Naive thymus-derived CD4-positive, alpha-beta T cell (primary cell): Measurements from ENCODE around the gene PLEKHA7. TPM values are rescaled to one million over a fixed set of nuclear protein-coding genes. Genes with fewer than 3 reads are reported as not detected.
A peak's percentile ranks its signal among the peaks of the same experiment; 100 is the strongest.
"Not testable (repeated sequence)": the region's sequence is repeated elsewhere in the genome, so short reads cannot be mapped to it uniquely, and the experiment has no call there.

Source experiments
- ATAC-seq: fragments of 150-1000 bp; cut with Tn5 transposase; 2 replicates; pipeline ENCODE4 v1.10.0; 2021; ENCODE audit warnings: mild to moderate bottlenecking, moderate library complexity
- CTCF ChIA-PET: fragments of 350-600 bp; sonication (Branson Sonifier 250); formaldehyde crosslinking; loops from one replicate; lab custom pipeline; 2021; ENCODE audit warnings: antibody characterized with exemption; lab: Charles Lee
- POLR2A ChIA-PET: fragments of 350-600 bp; sonication (Branson Sonifier 250); formaldehyde crosslinking; loops from one replicate; lab custom pipeline; 2021; ENCODE audit warnings: antibody characterized with exemption, inconsistent platforms; lab: Charles Lee
- DNase-seq, 9 donors: peaks; one replicate each; pipeline versions ENCODE4 v3.0.0 to v3.0.0-alpha.2; 2020 to 2022; ENCODE audit warnings: mixed read lengths in 1 of 9
- H3K27ac ChIP-seq: one replicate; pipeline ENCODE4 v1.7.0; 2013; ENCODE audit warnings: mild to moderate bottlenecking, low read depth, low read length, moderate library complexity
- H3K27me3 ChIP-seq, 2 donors: one replicate each; pipeline ENCODE4 v1.7.0; 2013; ENCODE audit warnings: low read length in 2 of 2, mild to moderate bottlenecking in 2 of 2, moderate library complexity in 2 of 2; ENCODE audit not compliant: control insufficient read depth in 2 of 2, insufficient read depth in 2 of 2
- H3K36me3 ChIP-seq, 3 experiments: 1 replicate in 2 of 3; 2 replicates in 1 of 3; pipeline ENCODE4 v1.7.0; 2013; ENCODE audit warnings: low read length in 3 of 3, mild to moderate bottlenecking in 3 of 3, moderate library complexity in 1 of 3; ENCODE audit not compliant: insufficient read depth in 3 of 3, control insufficient read depth in 2 of 3
- H3K4me1 ChIP-seq, 2 donors: one replicate each; pipeline ENCODE4 v1.7.0; 2013; ENCODE audit warnings: low read length in 2 of 2, mild to moderate bottlenecking in 2 of 2, moderate library complexity in 1 of 2; ENCODE audit not compliant: control insufficient read depth in 2 of 2, insufficient read depth in 2 of 2
- H3K4me3 ChIP-seq: 2 replicates; pipeline ENCODE4 v1.7.0; 2013; ENCODE audit warnings: mild to moderate bottlenecking, low read length
- H3K9me3 ChIP-seq, 3 experiments: 1 replicate in 2 of 3; 2 replicates in 1 of 3; pipeline ENCODE4 v1.7.0; 2013; ENCODE audit warnings: low read length in 3 of 3; ENCODE audit not compliant: control insufficient read depth in 2 of 3
- H3K27ac Mint-ChIP-seq, 9 donors: one replicate each; pipeline ENCODE4 v1.8.0; 2020 to 2022; ENCODE audit warnings: mixed read lengths in 9 of 9, mild to moderate bottlenecking in 8 of 9, moderate library complexity in 5 of 9, inconsistent platforms in 2 of 9
- H3K27me3 Mint-ChIP-seq, 5 donors: one replicate each; pipeline ENCODE4 v1.8.0; 2021 to 2022; ENCODE audit warnings: mixed read lengths in 5 of 5, mild to moderate bottlenecking in 1 of 5
- H3K36me3 Mint-ChIP-seq, 5 donors: one replicate each; pipeline ENCODE4 v1.8.0; 2020 to 2022; ENCODE audit warnings: mixed read lengths in 5 of 5, mild to moderate bottlenecking in 3 of 5, inconsistent platforms in 1 of 5
- H3K4me1 Mint-ChIP-seq, 7 donors: one replicate each; pipeline ENCODE4 v1.8.0; 2020 to 2022; ENCODE audit warnings: mixed read lengths in 7 of 7, mild to moderate bottlenecking in 3 of 7, inconsistent platforms in 1 of 7
- H3K4me3 Mint-ChIP-seq, 10 donors: one replicate each; pipeline ENCODE4 v1.8.0; 2020 to 2022; ENCODE audit warnings: mild to moderate bottlenecking in 10 of 10, mixed read lengths in 10 of 10, moderate library complexity in 6 of 10, inconsistent platforms in 2 of 10
- H3K9me3 Mint-ChIP-seq, 11 donors: one replicate each; pipeline ENCODE4 v1.8.0; 2020 to 2022; ENCODE audit warnings: mixed read lengths in 11 of 11, mild to moderate bottlenecking in 4 of 11, inconsistent platforms in 1 of 11, moderate library complexity in 1 of 11
- intact Hi-C, 2 donors: fragments of 100-400 bp; cut with micrococcal nuclease; formaldehyde crosslinking; loops; one replicate each; pipeline ENCODE4 v1.15.1; 2023
- polyA plus RNA-seq, 2 donors: library from polyadenylated mRNA; unstranded; fragments of 300-500 nt; fragmentation: Illumina TruSeq; gene quantifications; one replicate each; pipeline ENCODE4 v1.2.3, GENCODE V29; 2021
- total RNA-seq, 6 experiments: library from RNA in 5 of 6; stranded (reverse) in 5 of 6; gene quantifications; 1 replicate in 5 of 6; 2 replicates in 1 of 6; pipeline ENCODE4 v1.2.3 and lab custom pipeline; 2021 to 2026

PLEKHA7 gene, protein sequence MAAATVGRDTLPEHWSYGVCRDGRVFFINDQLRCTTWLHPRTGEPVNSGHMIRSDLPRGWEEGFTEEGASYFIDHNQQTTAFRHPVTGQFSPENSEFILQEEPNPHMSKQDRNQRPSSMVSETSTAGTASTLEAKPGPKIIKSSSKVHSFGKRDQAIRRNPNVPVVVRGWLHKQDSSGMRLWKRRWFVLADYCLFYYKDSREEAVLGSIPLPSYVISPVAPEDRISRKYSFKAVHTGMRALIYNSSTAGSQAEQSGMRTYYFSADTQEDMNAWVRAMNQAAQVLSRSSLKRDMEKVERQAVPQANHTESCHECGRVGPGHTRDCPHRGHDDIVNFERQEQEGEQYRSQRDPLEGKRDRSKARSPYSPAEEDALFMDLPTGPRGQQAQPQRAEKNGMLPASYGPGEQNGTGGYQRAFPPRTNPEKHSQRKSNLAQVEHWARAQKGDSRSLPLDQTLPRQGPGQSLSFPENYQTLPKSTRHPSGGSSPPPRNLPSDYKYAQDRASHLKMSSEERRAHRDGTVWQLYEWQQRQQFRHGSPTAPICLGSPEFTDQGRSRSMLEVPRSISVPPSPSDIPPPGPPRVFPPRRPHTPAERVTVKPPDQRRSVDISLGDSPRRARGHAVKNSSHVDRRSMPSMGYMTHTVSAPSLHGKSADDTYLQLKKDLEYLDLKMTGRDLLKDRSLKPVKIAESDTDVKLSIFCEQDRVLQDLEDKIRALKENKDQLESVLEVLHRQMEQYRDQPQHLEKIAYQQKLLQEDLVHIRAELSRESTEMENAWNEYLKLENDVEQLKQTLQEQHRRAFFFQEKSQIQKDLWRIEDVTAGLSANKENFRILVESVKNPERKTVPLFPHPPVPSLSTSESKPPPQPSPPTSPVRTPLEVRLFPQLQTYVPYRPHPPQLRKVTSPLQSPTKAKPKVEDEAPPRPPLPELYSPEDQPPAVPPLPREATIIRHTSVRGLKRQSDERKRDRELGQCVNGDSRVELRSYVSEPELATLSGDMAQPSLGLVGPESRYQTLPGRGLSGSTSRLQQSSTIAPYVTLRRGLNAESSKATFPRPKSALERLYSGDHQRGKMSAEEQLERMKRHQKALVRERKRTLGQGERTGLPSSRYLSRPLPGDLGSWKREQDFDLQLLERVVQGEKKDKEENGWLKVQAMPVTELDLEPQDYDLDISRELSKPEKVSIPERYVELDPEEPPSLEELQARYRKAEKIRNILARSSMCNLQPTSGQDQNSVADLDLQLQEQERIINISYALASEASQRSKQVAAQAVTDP
- total RNA-seq (1 to 10 TPM; 2.0 to 4.8 (median 3.3) TPM), polyA plus RNA-seq (1 to 10 TPM in 1 of 2 donors, under 1 TPM in 1; 0.84 to 1.1 TPM), total RNA-seq (lab: John Stamatoyannopoulos, UW) (5.0 reads per million, percentile 24 among the genes with 10 or more reads in this experiment)

- POLR2A ChIA-PET, result interaction anchor here (0.9 kb wide), 1 partner anchor 13 kb away, joined by 3 read pairs; no protein-coding TSS in a partner anchor
- Histone ChIP-seq H3K4me3 (peak within 1 kb of the TSS; percentile 52), H3K27me3 (peaks cover 0 to 7% of the 10 kb centered on the region in 2 donors), H3K36me3 (no peaks in the 10 kb centered on the region), H3K27ac (no peak within 1 kb of the TSS), H3K4me1 (no peaks in the 10 kb centered on the region), H3K9me3 (no peaks in the 10 kb centered on the region)
- DNase-seq (peak in 1 of 9 donors; percentile 25), ATAC-seq (peak; percentile 49)
- Mint-ChIP-seq H3K36me3 (peaks cover 0 to 4% (median 3%) of the 10 kb centered on the region in 5 donors), H3K4me3 (peak within 1 kb of the TSS in 9 of 10 donors; percentile 79 to 99 (median 93)), H3K27ac (peak within 1 kb of the TSS in 4 of 9 donors; percentile 45 to 81 (median 60)), H3K4me1 (peaks cover 3 to 9% (median 8%) of the 10 kb centered on the region in 7 donors), H3K27me3 (peaks cover 14 to 36% (median 18%) of the 10 kb centered on the region in 5 donors), H3K9me3 (peaks cover 0 to 3% (median 0%) of the 10 kb centered on the region in 11 donors)
- CTCF ChIA-PET, result no interaction called here
- intact Hi-C loops, result loop anchor here (2.0 to 10.0 kb wide), 2 partner anchors 62 to 80 kb away; partner anchors contain the start of gene RPS13 (in 1 of the 2)
Measured at GRCh38 chr11:17014321-17014832, at the start of gene PLEKHA7. PLEKHA7 (minus strand) TSS chr11:17014414; CDS start chr11:17014401, 13 bp downstream.

- Histone ChIP-seq H3K9me3 (no peaks in the 10 kb centered on the region), H3K27ac (no peak overlapping the region), H3K27me3 (no peaks in the 10 kb centered on the region), H3K4me1 (no peaks in the 10 kb centered on the region), H3K36me3 (no peaks in the 10 kb centered on the region), H3K4me3 (no peak overlapping the region)
- Mint-ChIP-seq H3K4me3 (no peak overlapping the region), H3K27ac (no peak overlapping the region), H3K36me3 (no peaks in the 10 kb centered on the region), H3K9me3 (no peaks in the 10 kb centered on the region), H3K4me1 (peaks cover 0 to 2% (median 0%) of the 10 kb centered on the region in 7 donors), H3K27me3 (peaks cover 0 to 4% (median 0%) of the 10 kb centered on the region in 5 donors)
- ChIA-PET POLR2A (no interaction called here), CTCF (interaction anchor here (1.3 kb wide), 1 partner anchor 126 kb away, joined by 3 read pairs; no protein-coding TSS in a partner anchor)
- ATAC-seq (peak; percentile 67), DNase-seq (peak in 1 of 9 donors; percentile 65)
- intact Hi-C loops, result loop anchor here (1.0 to 10.0 kb wide), 5 partner anchors 117 to 278 kb away; no protein-coding TSS in a partner anchor
Measured at GRCh38 chr11:17063171-17064002, 49.2 kb upstream of the PLEKHA7 start.

DNA sequence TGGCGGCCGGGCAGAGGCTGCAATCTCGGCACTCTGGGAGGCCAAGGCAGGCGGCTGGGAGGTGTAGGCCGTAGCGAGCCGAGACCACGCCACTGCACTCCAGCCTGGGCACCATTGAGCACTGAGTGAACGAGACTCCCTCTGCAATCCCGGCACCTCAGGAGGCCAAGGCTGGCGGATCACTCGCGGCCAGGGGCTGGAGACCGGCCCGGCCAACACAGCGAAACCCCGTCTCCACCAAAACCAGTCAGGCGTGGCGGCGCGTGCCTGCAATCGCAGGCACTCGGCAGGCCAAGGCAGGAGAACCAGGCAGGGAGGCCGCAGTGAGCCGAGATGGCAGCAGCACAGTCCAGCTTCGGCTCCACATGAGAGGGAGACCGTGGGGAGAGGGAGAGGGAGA, 36.9 kb upstream of the PLEKHA7 start:
- CTCF ChIA-PET, H3K27me3 ChIP-seq, H3K4me3 Mint-ChIP-seq, POLR2A ChIA-PET, H3K27ac Mint-ChIP-seq, H3K9me3 ChIP-seq, H3K27ac ChIP-seq, H3K4me1 Mint-ChIP-seq, intact Hi-C loops, ATAC-seq, DNase-seq, H3K27me3 Mint-ChIP-seq, H3K9me3 Mint-ChIP-seq, H3K36me3 Mint-ChIP-seq, H3K4me1 ChIP-seq, H3K4me3 ChIP-seq, H3K36me3 ChIP-seq: not testable (repeated sequence)

- DNase-seq, ATAC-seq, H3K9me3 ChIP-seq, H3K4me1 ChIP-seq, H3K9me3 Mint-ChIP-seq, H3K4me3 ChIP-seq, H3K4me1 Mint-ChIP-seq, H3K27me3 ChIP-seq, H3K36me3 ChIP-seq, intact Hi-C loops, H3K36me3 Mint-ChIP-seq, H3K27ac ChIP-seq, CTCF ChIA-PET, H3K27me3 Mint-ChIP-seq, H3K27ac Mint-ChIP-seq, POLR2A ChIA-PET, H3K4me3 Mint-ChIP-seq: not testable (repeated sequence)
Measured at GRCh38 chr11:17048491-17048890, 34.3 kb upstream of the PLEKHA7 start.

DNA sequence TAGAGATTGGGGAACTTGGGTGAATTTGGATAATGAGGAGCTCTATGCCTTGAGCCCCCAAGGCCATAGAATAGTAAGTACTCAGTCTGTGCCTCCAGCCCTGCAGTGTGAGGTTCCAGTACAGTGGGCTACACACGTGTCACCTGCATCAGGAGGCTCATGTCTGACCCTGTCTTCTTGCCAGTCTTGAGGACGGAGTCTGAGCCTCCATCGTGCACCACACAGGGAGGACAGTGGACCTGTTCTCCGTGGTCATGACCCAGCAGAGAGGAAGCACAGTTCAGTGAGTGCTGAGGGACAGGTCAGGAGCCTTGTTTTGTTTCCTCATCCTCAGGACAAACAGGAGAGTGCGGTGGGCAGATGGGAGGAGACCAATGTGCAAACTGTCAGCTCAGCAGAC, 32.5 kb upstream of the PLEKHA7 start:
- POLR2A ChIA-PET, result no interaction called here
- intact Hi-C loops, result no loop called here
- H3K4me3 ChIP-seq, result no peak overlapping the region
- H3K27ac ChIP-seq, result no peak overlapping the region
- H3K4me1 Mint-ChIP-seq, result no peaks in the 10 kb centered on the region
- H3K9me3 Mint-ChIP-seq, result no peaks in the 10 kb centered on the region
- no peak for DNase-seq
- peaks cover 0 to 3% (median 3%) of the 10 kb centered on the region in 5 donors for H3K36me3 Mint-ChIP-seq
- H3K4me3 Mint-ChIP-seq, result no peak overlapping the region
- CTCF ChIA-PET, result no interaction called here
- H3K36me3 ChIP-seq, result no peaks in the 10 kb centered on the region
- no peaks in the 10 kb centered on the region for H3K9me3 ChIP-seq
- ATAC-seq, result no peak
- peak overlapping the region in 1 of 9 donors; percentile 43 for H3K27ac Mint-ChIP-seq
- H3K27me3 ChIP-seq, result no peaks in the 10 kb centered on the region
- H3K27me3 Mint-ChIP-seq, result peaks cover 0 to 11% (median 0%) of the 10 kb centered on the region in 5 donors
- H3K4me1 ChIP-seq, result no peaks in the 10 kb centered on the region
